ENCODE results near the gene TM4SF20.
"Not testable (repeated sequence)": the region's sequence is repeated elsewhere in the genome, so short reads cannot be mapped to it uniquely, and the experiment has no call there.

TM4SF20 gene

GRCh38 chr2:227388537-227389011, 9.5 kb upstream of the TM4SF20 start:
- no peak for TF ChIP-seq POLR2A (IDR thresholded peaks at IDR 0.05; ENCODE audit: low read depth, low read length)
- DNase-seq (ENCODE audit: insufficient read length, low spot score) (peak; percentile 45), FAIRE-seq (peak; percentile 91)

DNA sequence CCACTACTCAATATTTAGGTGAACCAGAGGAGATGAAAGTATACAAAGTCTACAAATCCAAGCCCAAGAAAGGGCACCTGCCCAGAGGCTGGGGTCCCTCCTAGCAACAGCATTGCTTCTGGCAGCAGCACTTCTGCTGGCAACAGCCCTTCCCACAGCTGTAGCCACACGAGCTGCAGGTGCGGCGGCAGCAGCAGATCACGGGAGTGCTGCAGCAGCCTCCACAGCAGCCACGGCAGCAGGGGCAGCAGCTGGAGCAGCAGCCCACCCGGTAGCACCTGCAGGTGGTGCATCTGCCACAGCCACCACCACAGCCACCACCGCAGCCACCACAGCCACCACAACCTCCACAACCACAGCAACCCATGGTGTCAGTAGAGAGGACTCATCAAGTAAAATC, 8.5 kb upstream of the TM4SF20 start, which contains the start of gene SCYGR1:
TSS of gene SCYGR1 (minus strand) at position 367 of the 400 bp plus-strand sequence. CDS start at position 367, 0 bp downstream.
- DNase-seq (ENCODE audit: insufficient read length, low spot score); FAIRE-seq: not testable (repeated sequence)

- no peak for TF ChIP-seq POLR2A (IDR thresholded peaks at IDR 0.05; ENCODE audit: low read depth, low read length)
- no peak for FAIRE-seq
Measured at GRCh38 chr2:227386630-227387029, 7.5 kb upstream of the TM4SF20 start.

DNA sequence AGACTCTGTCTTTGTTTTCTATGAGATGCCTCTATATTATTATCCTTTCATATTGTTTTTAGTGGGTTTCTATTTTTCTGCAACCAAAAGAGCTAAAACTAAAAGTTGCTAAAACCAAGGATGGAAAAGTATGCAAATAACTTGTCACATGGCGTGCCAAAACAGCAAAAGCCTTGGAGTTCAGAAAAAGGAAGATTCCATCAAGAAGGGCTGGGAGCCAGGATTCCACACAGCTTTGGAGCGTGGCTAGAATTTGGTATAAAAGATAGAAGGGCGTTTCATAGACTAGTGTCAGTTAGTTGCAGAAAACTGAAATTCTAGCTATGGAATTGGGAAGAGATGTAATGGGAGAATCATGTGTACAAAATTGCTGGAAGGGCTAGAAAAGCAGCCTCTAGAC, 4.6 kb upstream of the TM4SF20 start:
- no peak for TF ChIP-seq POLR2A (IDR thresholded peaks at IDR 0.05; ENCODE audit: low read depth, low read length)
- FAIRE-seq, result no peak
- DNase-seq (ENCODE audit: insufficient read length, low spot score), result no peak

More at GRCh38 chr2:227386630-227387029, 7.5 kb upstream of the TM4SF20 start:
- no peak for DNase-seq (ENCODE audit: insufficient read length, low spot score)

- not testable (repeated sequence) for FAIRE-seq; DNase-seq (ENCODE audit: insufficient read length, low spot score)
Measured at GRCh38 chr2:227382241-227382835, 3.2 kb upstream of the TM4SF20 start.

- TF ChIP-seq POLR2A (IDR thresholded peaks at IDR 0.05; ENCODE audit: low read depth, low read length), result no peak
- peak; percentile 70 for FAIRE-seq
- peak; percentile 28 for DNase-seq (ENCODE audit: insufficient read length, low spot score)
Measured at GRCh38 chr2:227378371-227378782, 729 bp downstream of the TM4SF20 start.

DNA sequence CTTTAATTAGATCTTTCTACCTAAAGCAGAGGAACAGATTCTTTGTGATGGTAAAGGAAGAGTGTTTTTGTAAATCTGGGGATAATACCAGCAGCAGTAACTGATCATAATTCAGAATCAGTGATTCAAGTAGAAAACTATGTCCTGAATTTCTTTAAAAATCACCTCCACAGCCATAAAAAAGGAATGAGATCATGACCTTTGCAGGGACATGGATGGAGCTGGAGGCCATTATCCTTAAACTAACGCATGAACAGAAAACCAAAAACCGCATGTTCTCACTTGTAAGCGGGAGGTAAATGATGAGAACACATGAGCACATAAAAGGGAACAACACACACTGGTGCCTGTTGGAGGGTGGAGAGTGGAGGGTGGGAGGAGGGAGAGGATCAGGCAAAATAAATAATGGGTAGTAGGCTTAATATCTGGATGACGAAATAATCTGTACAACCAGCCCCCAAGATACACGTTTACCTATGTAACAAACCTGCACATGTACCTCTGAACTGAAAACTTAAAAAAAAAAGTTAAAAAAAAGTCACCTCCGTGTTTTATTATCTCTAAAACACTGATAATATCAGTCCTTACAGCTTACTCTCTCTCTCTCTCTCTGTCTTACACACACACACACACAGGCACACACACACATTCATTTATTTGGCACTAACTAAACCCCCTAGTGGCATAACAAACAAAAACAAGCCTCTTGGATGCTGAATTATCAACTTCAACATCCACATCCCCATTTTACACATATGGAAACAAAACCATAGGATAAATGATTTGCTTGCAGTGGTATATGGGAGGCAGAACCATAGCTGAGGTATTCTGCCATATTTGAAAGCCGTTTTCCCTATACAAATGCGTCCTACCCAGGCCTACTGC, 1.4 kb downstream of the TM4SF20 start:
- TF ChIP-seq POLR2A (IDR thresholded peaks at IDR 0.05; ENCODE audit: low read depth, low read length), result no peak
- FAIRE-seq (peak; percentile 75), DNase-seq (ENCODE audit: insufficient read length, low spot score) (no peak)

GRCh38 chr2:227376656-227377396, 2.3 kb downstream of the TM4SF20 start:
- no peak for FAIRE-seq
- no peak for DNase-seq (ENCODE audit: insufficient read length, low spot score)
- no peak for TF ChIP-seq POLR2A (IDR thresholded peaks at IDR 0.05; ENCODE audit: low read depth, low read length)

DNA sequence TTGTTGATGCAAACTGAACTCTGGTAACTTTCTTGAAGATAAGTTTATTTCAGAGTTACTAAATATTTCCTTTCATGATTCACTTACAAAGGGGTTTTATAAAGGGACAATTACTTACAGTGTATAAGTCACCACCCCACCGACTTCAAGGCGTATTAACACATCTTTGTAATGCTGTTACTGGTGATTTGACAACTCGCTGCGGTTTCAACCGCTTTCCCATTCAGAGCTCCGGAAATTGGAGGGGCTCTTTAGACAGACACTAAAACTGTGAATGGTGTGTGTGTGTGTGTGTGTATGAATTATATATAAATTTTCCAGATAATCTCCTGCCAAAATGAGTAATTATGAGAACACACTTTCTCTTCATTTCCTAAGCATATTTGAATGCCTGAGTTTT, 4.9 kb downstream of the TM4SF20 start:
- no peak for DNase-seq (ENCODE audit: insufficient read length, low spot score)
- peak; percentile 67 for FAIRE-seq
- TF ChIP-seq POLR2A (IDR thresholded peaks at IDR 0.05; ENCODE audit: low read depth, low read length), result no peak

GRCh38 chr2:227373389-227373788, 5.7 kb downstream of the TM4SF20 start:
- DNase-seq (ENCODE audit: insufficient read length, low spot score) (no peak), FAIRE-seq (no peak)
- no peak for TF ChIP-seq POLR2A (IDR thresholded peaks at IDR 0.05; ENCODE audit: low read depth, low read length)

GRCh38 chr2:227370791-227371312, 8.3 kb downstream of the TM4SF20 start:
- peak; percentile 84 for FAIRE-seq
- DNase-seq (ENCODE audit: insufficient read length, low spot score), result no peak

DNA sequence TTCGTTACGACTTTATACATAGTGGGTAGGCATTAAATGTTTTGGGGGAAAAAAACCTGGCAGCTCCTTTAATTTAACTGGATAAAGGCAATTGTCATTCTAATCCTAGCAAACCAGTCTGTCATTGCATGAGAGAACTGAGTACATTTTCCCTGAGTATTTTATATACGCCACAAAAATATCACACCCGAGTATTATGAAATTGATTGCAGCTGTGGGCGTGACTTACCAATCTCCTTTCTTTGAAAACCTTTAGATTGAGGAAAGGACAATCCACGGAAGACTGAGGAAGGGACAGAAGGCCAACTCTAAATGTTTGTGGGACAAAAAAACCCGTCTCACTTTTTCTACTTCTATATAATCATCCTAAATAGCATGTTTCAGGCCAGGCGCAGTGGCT, 9.0 kb downstream of the TM4SF20 start:
- no peak for TF ChIP-seq POLR2A (IDR thresholded peaks at IDR 0.05; ENCODE audit: low read depth, low read length)
- DNase-seq (ENCODE audit: insufficient read length, low spot score), result no peak
- no peak for FAIRE-seq

More at GRCh38 chr2:227370791-227371312, 8.3 kb downstream of the TM4SF20 start:
- TF ChIP-seq POLR2A (IDR thresholded peaks at IDR 0.05; ENCODE audit: low read depth, low read length), result no peak

- no peak for TF ChIP-seq POLR2A (IDR thresholded peaks at IDR 0.05; ENCODE audit: low read depth, low read length)
- no peak for DNase-seq (ENCODE audit: insufficient read length, low spot score)
- FAIRE-seq, result no peak
Measured at GRCh38 chr2:227368574-227368973, 10.5 kb downstream of the TM4SF20 start.

DNA sequence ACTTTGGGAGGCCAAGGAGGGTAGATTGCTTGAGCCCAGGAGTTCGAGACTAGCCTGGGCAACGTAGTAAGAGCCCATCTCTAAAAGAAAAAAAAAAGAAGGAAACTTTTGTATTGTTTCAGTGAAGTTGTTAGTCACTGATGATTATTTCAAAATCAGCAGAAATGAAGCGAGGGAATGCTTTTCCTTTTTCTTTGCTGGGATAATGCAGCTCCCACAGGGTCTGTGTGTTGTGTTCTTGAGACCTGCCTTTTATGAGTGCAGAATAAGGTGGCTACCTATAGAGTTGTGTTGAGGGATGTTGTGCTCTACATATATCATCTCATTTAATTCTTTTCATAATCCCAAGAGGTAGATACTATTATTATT, 11.7 kb downstream of the TM4SF20 start:
- no peak for DNase-seq (ENCODE audit: insufficient read length, low spot score)
- no peak for FAIRE-seq
- TF ChIP-seq POLR2A (IDR thresholded peaks at IDR 0.05; ENCODE audit: low read depth, low read length), result no peak
